ENCODE data around the gene SLC25A52.
"Not testable (repeated sequence)": the region's sequence is repeated elsewhere in the genome, so short reads cannot be mapped to it uniquely, and the experiment has no call there.

The SLC25A52 gene

GRCh38 chr18:31739651-31740050 lies 21.0 kb downstream of the SLC25A52 start:
- DNase-seq, result no peak

DNA sequence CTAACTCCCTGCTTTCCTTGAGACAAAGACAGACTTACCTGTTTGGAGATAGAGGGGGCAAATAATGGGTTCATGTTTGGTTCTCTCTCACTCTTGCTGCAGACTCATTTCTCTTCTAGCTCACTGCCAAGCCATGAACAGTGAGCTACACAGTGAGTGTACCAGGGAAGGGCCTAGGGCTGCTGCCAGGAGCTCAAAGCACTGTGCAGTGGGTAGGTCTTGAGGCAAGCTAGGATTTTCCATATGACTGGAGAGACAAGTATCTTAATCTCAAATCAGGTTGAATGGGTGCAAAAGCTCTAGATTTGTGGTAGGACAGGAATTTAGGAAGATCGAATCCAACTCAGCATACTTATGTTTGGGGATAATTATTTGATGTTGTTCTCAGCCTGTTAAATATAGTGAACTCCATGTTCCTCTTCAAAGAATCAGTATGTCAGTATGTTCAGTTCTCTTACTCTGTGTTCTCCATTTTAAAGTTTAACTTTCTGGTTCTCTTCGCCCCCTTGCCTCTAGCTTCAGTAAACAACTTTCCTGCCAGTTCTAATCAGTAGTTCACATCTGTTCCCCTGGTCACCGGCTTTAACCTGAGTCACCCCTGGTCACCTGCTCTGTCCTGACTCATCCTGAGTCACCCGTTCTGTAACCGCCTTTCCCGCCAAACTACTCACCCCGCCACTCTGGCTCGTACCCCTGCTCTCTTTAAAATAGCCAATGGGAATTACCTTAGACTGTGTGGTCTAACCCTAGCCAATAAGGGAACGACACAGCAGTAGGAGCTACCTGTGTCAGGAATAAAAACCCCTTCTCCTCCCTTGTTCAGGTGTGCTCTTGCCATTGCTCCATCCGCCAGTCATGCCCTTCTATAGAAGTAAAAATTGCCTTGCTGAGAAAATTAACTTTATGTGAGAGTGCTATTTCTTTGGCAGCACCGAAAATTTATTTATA lies 21.9 kb downstream of the SLC25A52 start:
- DNase-seq, result no peak

DNA sequence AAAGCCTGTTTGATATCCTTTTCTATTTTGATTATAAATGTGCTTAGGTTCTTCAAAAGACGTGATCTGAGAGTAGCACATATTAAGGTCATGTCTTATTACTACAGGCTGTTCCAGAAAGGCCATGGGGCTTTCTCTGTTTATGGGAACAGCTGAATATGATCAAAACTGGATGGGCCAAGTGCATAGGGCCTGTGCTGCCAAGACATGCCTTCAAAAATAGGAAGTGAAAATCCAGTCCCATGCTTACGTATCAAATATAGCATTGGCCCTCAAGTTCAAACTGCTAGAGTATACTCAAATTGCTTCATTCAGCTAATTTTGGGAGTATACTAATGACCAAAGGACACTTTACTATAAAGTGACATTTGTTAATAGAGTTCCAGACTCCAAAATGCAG lies 24.1 kb downstream of the SLC25A52 start:
- DNase-seq, result no peak

DNA sequence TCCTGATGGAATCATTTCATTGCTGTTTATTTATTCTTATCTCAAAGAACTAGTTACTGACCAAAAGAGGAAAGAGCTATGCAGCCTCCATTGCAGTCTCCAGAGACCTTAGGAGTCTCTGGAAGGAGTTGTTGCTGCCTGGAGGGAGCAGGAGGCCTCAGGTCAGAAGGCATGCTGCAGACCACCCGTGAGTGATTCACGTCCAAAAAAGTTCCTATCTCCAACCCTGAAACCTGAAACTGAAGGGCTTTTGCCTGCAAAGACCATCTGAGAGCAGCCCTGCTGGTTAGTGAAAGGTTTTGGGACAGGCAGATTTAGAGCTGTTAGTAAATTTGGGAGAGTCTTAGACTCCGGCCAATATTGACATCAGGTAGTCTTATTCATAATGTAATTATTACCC lies 29.1 kb downstream of the SLC25A52 start:
- DNase-seq, result no peak

- not testable (repeated sequence) for DNase-seq
Observed at GRCh38 chr18:31729196-31729595, 31.5 kb downstream of the SLC25A52 start.

DNA sequence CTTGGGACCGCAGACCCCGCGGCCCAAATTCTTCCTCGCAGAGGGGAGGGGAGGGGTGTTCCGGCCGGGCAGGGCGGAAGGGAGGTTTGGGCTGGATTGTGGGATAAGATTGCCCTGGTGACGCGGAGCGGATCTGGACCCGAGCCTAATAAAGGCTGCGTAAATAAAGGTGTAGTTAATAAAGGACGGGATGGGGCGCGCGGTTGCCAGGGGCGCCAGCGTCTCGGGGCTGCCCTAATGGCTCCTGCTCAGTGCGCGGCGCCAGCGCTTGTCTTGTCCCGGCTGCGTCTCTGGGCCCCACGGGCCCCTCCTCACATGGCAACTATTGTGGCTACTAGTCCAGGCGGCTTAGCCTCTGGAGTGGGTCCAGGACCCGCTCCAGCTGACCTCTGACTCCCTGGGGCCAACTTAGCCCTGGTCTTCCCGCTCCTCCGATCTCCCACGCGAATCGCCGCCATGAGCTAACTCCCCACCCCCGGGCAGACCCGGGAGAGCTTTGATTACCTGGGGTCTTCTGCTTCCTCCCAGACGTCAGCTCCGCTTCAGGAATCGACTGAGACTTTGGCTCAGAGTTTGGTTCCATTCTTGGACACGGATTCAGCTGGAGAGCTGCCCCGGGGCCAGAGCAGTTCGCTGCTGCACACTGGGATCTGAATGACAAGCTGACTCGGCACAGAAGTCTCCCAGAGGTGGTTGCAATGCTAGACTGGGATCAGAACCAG lies 36.5 kb downstream of the SLC25A52 start:
- DNase-seq, result no peak

GRCh38 chr18:31723639-31723989 lies 37.1 kb downstream of the SLC25A52 start:
- DNase-seq, result no peak

GRCh38 chr18:31722369-31722957 lies 38.2 kb downstream of the SLC25A52 start:
- DNase-seq, result peak; percentile 58

DNA sequence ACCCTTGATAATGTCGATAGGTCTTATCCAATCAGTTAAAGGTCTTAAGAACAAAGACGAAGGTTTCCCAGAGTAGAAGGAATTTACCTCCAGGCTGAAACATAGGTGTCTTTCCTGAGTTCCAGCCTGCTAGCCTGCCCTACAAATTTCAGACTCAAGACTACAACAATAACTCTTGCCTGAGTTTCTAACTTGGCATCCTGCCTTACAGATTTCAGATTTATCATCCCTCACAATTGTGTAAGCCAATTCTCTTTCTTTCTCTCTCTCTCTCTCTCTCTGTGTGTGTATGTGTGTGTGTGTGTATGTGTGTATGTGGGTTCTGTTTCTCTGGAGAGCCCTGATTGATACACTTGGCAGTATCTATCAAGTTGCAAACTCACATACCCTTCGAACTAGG lies 39.1 kb downstream of the SLC25A52 start:
- no peak for DNase-seq

- DNase-seq, result no peak
Observed at GRCh38 chr18:31720867-31721266, 39.8 kb downstream of the SLC25A52 start.

DNA sequence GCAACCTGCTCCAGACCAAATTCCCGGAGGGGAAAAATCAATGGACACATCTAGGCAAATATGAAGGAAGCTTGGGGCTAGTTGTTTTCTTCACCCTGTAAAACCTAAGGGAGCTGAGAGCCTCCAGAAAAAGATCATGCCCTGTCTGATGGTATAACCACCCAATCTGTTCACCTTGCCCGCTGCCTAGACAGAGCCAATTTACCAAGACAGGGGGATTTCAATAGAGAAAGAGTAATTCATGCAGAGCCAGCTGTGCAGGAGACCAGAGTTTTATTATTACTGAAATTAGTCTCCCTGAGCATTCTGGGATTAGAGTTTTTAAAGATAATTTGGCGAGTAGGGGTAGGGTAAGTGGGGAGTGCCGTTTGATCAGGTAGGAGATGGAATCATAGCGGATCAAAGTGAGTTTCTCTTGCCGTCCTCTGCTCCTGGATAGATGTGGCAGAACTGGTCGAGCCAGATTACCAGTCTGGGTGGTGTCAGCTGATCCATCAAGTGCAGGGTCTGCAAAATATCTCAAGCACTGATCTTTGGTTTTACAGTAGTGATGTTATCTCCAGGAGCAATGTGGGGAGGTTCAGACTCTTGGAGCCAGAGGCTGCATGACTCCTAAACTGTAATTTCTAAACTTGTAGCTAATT lies 41.2 kb downstream of the SLC25A52 start:
- no peak for DNase-seq

GRCh38 chr18:31718386-31718785 lies 42.3 kb downstream of the SLC25A52 start:
- DNase-seq, result no peak

DNA sequence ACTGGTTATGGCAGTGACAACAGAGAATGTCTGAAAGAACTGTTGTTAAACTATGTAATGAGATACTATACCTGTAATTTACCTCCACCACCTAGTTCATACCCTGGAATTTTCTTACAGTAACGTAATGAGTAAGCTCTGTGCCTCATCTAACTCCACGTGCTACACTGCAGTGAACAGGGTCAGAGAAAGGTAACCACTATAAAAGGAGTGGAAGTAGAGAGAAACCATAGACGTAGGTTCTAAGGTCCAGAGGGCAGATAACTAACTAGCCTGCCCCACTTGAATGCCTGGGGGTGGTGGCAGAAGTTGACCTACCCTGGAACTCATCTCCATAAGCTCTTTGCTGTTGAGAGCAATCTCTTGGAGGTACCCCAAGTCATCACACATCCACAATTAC lies 44.3 kb downstream of the SLC25A52 start:
- DNase-seq, result no peak

GRCh38 chr18:31711365-31712172 lies 49.1 kb downstream of the SLC25A52 start:
- no peak for DNase-seq

DNA sequence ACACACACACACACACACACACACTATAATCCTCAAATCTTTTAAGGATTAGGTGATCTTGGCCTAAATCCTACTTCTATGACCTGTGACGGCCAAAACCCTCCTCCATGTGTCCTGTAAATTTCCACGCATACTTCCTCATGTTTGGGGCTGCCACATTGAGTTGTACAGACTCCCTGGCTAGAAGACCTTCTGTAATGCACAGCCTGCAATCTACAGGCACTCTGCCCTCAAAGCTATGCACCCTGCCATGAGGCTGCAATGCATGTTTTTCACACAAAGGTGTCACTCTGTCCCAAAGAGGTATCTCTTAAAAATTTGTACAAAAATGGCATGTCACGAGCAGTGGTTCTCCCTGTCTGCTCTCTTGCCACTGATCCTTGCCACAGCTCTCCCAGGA lies 49.9 kb downstream of the SLC25A52 start:
- DNase-seq, result no peak
